GM21717 (cell line): ENCODE measurements around the gene NCKAP5.

Experiments used
- ATAC-seq: cut with Tn5 transposase; IDR thresholded peaks from one replicate; pipeline ENCODE4 v1.9.1; 2021; ENCODE audit warnings: mild to moderate bottlenecking, moderate library complexity; ENCODE audit not compliant: unreplicated experiment

Gene NCKAP5

GRCh38 chr2:132752421-132753206 is 815.6 kb downstream of the NCKAP5 start:
- ATAC-seq, result no peak

GRCh38 chr2:132751836-132752235 is 816.4 kb downstream of the NCKAP5 start:
- no peak for ATAC-seq

GRCh38 chr2:132750606-132751005 is 817.7 kb downstream of the NCKAP5 start:
- no peak for ATAC-seq

GRCh38 chr2:132747046-132747445 is 821.2 kb downstream of the NCKAP5 start:
- peak; percentile 83 for ATAC-seq

- no peak for ATAC-seq
Measured at GRCh38 chr2:132741754-132742153, 826.5 kb downstream of the NCKAP5 start.

GRCh38 chr2:132740081-132740720 is 828.1 kb downstream of the NCKAP5 start:
- ATAC-seq, result no peak

- ATAC-seq, result no peak
Measured at GRCh38 chr2:132738223-132738622, 830.0 kb downstream of the NCKAP5 start.

- ATAC-seq, result no peak
Measured at GRCh38 chr2:132736059-132736458, 832.2 kb downstream of the NCKAP5 start.

GRCh38 chr2:132734961-132735360 is 833.3 kb downstream of the NCKAP5 start:
- no peak for ATAC-seq

GRCh38 chr2:132733094-132733493 is 835.2 kb downstream of the NCKAP5 start:
- ATAC-seq, result no peak

- ATAC-seq, result no peak
Measured at GRCh38 chr2:132732694-132733093, 835.6 kb downstream of the NCKAP5 start.

- ATAC-seq, result no peak
Measured at GRCh38 chr2:132731441-132731840, 836.8 kb downstream of the NCKAP5 start.

GRCh38 chr2:132730611-132731010 is 837.7 kb downstream of the NCKAP5 start:
- no peak for ATAC-seq

- ATAC-seq, result no peak
Measured at GRCh38 chr2:132729522-132729921, 838.7 kb downstream of the NCKAP5 start.

GRCh38 chr2:132726155-132726554 is 842.1 kb downstream of the NCKAP5 start:
- ATAC-seq, result no peak

GRCh38 chr2:132725748-132726147 is 842.5 kb downstream of the NCKAP5 start:
- ATAC-seq, result no peak

- ATAC-seq, result no peak
Measured at GRCh38 chr2:132725148-132725547, 843.1 kb downstream of the NCKAP5 start.

- ATAC-seq, result no peak
Measured at GRCh38 chr2:132721938-132722337, 846.3 kb downstream of the NCKAP5 start.

GRCh38 chr2:132720393-132720792 is 847.9 kb downstream of the NCKAP5 start:
- ATAC-seq, result no peak

- ATAC-seq, result no peak
Measured at GRCh38 chr2:132719480-132719879, 848.8 kb downstream of the NCKAP5 start.

- no peak for ATAC-seq
Measured at GRCh38 chr2:132716954-132717353, 851.3 kb downstream of the NCKAP5 start.
